Measurements from ENCODE around the gene CSTF3.
"Not testable (repeated sequence)": the region's sequence is repeated elsewhere in the genome, so short reads cannot be mapped to it uniquely, and the experiment has no call there.

CSTF3 gene

DNA sequence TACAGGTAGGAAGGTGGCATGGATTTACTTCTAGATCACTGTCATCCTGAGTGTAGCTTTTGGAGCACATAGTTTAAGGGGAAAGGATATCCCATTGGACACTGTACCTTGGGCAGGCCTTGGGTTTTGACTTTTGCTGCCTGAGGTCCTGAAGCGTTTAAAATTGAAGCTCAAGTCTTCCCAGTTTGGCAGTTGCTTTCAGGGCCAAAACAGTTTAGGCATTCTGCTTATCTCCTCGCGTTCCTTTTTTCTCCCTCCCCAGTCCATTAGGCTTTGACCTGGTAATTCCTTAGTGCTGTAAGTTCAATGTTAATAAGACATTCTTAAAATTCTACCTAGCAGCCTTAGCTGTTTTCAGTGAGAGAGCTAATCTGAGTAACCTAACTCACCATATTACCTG is 35.7 kb downstream of the CSTF3 start:
- in situ Hi-C loops (cut with HindIII; ENCODE audit: low sequenced_read_pairs): no loop called here
- no peak for DNase-seq (ENCODE audit: low read depth, low spot score)
- H3K4me3 ChIP-seq (ENCODE audit: low read depth, low read length): no peak overlapping the region
- TF ChIP-seq, protein P1, sequence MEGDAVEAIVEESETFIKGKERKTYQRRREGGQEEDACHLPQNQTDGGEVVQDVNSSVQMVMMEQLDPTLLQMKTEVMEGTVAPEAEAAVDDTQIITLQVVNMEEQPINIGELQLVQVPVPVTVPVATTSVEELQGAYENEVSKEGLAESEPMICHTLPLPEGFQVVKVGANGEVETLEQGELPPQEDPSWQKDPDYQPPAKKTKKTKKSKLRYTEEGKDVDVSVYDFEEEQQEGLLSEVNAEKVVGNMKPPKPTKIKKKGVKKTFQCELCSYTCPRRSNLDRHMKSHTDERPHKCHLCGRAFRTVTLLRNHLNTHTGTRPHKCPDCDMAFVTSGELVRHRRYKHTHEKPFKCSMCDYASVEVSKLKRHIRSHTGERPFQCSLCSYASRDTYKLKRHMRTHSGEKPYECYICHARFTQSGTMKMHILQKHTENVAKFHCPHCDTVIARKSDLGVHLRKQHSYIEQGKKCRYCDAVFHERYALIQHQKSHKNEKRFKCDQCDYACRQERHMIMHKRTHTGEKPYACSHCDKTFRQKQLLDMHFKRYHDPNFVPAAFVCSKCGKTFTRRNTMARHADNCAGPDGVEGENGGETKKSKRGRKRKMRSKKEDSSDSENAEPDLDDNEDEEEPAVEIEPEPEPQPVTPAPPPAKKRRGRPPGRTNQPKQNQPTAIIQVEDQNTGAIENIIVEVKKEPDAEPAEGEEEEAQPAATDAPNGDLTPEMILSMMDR (IDR thresholded peaks at IDR 0.05; ENCODE audit: low read depth, low read length): no peak

DNA sequence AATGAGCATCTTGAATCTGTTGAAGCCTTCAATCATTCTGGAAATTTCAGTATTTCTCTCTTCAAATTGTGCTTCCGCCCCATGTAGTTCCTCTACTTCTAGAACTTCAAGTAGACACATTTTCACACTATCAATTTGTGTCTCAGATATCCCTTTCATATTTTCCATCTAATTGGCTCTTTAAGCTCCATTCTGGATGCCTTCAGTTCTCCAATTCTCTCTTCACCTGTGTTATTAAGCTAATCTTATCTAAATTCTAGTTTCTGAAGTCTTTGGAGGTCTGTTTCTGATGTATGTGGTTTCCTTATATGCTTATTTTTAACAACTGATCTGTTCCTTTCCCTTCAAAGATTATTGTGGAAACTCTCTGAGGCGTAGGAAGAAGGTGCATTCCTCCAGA is 36.3 kb downstream of the CSTF3 start:
- TF ChIP-seq, protein P1 (IDR thresholded peaks at IDR 0.05; ENCODE audit: low read depth, low read length): no peak
- DNase-seq (ENCODE audit: low read depth, low spot score): no peak
- in situ Hi-C loops (cut with HindIII; ENCODE audit: low sequenced_read_pairs): no loop called here
- H3K4me3 ChIP-seq (ENCODE audit: low read depth, low read length): no peak overlapping the region

DNA sequence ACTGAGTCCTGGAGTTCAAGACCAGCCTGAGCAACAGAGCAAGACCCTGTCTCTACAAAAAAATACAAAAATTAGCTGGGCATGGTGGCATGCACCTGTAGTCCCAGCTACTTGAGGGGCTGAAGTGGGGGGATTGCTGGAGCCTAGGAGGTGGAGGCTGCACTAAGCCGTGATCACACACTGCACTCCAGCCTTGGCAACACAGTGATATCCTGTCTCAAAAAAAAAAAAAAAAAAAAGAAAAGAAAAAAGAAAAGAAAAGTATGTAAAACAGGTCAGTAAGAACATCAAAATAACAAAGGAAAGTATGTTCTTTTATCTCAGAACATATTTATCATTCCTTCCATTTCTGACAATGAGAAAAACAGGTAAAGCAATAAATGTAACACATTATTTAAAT is 38.6 kb downstream of the CSTF3 start:
- in situ Hi-C loops (cut with HindIII; ENCODE audit: low sequenced_read_pairs); H3K4me3 ChIP-seq (ENCODE audit: low read depth, low read length); DNase-seq (ENCODE audit: low read depth, low spot score): not testable (repeated sequence)

DNA sequence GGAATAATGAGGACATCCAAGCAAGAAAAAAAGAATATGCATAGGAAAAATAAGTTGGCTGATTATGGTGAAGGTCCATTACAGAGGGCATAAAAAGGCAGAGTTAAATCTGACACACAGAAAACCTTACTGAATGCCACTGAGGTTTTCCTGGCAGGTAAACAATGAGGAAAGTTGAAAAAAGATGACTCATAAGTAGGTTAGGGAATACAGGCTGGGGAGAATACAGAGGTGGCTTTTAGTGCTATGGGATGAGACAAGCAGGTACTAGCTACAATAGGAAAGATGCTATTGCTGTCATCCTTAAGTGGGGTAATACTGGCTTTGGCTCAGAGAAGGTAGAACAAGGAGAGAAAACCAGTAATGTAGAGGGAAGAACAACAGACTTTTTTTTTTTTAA is 44.7 kb downstream of the CSTF3 start:
- no peak overlapping the region for H3K4me3 ChIP-seq (ENCODE audit: low read depth, low read length)
- in situ Hi-C loops (cut with HindIII; ENCODE audit: low sequenced_read_pairs): no loop called here
- peak; percentile 13 for DNase-seq (ENCODE audit: low read depth, low spot score)
- TF ChIP-seq, protein P1 (IDR thresholded peaks at IDR 0.05; ENCODE audit: low read depth, low read length): no peak

DNA sequence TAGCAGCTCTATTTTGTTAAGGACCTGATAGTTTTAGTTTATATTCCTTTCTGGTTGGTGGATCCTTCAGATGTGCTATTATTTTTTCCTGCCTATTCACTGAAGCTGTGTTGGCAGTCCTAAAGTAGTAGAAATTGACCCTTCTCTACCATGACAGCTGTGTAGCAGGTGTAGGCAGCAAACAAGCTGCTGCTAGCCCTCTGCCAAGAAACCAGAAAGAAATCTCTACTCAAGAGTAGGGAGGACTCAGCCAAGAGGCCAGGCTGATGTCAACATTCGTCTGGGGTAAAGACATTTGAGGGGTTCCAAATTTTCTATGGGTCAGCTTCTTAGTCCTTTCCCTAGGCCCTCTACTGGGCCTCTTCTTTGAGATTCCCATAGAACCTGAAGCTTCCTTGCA is 51.2 kb downstream of the CSTF3 start:
- TF ChIP-seq, protein P1 (IDR thresholded peaks at IDR 0.05; ENCODE audit: low read depth, low read length): no peak
- no peak overlapping the region for H3K4me3 ChIP-seq (ENCODE audit: low read depth, low read length)
- no peak for DNase-seq (ENCODE audit: low read depth, low spot score)
- in situ Hi-C loops (cut with HindIII; ENCODE audit: low sequenced_read_pairs): no loop called here

DNA sequence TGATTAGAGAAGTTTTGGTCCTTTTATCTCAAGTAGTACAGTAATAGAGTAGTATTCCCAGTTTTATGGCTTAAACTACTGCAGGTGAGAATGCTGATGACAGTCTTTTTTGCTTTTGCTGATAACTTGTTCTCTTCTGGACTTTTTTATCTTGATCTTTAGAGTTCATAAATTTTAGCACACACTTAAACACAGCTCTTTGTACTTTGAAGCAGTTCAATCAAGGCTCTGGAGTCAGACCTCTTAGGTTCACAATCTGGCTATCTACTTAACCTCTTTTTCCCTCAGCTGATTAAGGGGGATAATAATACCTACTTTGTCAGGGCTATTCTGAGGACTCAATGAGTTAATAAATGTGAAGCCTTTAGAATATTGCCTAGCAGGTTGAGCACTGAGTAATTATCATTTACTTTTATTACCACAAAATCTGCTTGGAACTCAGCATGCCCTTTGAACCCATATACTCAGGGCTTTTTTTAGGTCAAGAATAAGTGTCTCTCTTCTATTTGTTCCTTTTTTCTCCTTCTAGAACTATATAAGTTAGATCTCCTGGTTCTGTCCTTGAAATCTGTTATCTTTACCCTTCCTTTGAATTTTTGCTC is 51.9 kb downstream of the CSTF3 start:
- in situ Hi-C loops (cut with HindIII; ENCODE audit: low sequenced_read_pairs): no loop called here
- no peak for DNase-seq (ENCODE audit: low read depth, low spot score)
- TF ChIP-seq, protein P1 (IDR thresholded peaks at IDR 0.05; ENCODE audit: low read depth, low read length): no peak
- no peak overlapping the region for H3K4me3 ChIP-seq (ENCODE audit: low read depth, low read length)

DNA sequence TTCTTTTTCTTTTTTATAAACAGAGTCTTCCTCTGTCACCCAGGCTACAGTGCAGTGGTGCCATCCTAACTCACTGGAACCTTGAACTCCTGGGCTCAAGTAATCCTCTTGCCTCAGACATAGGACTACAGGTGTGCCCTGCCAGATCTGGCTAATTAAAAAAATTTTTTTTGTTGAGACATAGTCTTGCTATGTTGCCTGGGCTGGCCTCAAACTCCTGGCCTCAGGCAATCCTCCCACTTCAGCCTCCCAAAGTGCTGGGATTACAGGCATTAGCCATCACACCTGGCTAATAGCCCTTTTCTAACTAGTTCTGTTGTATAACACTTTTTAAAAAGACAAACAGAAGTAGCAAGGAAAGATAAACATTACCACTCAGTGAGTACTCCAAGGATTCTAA is 57.4 kb downstream of the CSTF3 start:
- TF ChIP-seq, protein P1 (IDR thresholded peaks at IDR 0.05; ENCODE audit: low read depth, low read length): no peak
- in situ Hi-C loops (cut with HindIII; ENCODE audit: low sequenced_read_pairs): no loop called here
- DNase-seq (ENCODE audit: low read depth, low spot score): no peak
- H3K4me3 ChIP-seq (ENCODE audit: low read depth, low read length): no peak overlapping the region
